Fibroblast of skin of back (primary cell): ENCODE data around the gene AHSG.

Experiments
- DNase-seq: peaks from one replicate; pipeline ENCODE4 v3.0.0-alpha.2; 2013

AHSG gene

GRCh38 chr3:186593862-186594261 lies 19.0 kb upstream of the AHSG start:
- no peak for DNase-seq

GRCh38 chr3:186594591-186595113 lies 18.2 kb upstream of the AHSG start:
- DNase-seq: no peak

- no peak for DNase-seq
These were observed 16.1 kb upstream of the AHSG start for GRCh38 chr3:186596568-186597287.

GRCh38 chr3:186598108-186598784 lies 14.6 kb upstream of the AHSG start:
- DNase-seq: peak; percentile 28

GRCh38 chr3:186598794-186599141 lies 14.1 kb upstream of the AHSG start:
- DNase-seq: no peak

- DNase-seq: no peak
These were observed 13.6 kb upstream of the AHSG start for GRCh38 chr3:186599142-186599784.

GRCh38 chr3:186599785-186600166 lies 13.1 kb upstream of the AHSG start:
- DNase-seq: no peak

- no peak for DNase-seq
These were observed 12.0 kb upstream of the AHSG start for GRCh38 chr3:186600896-186601295.

GRCh38 chr3:186603159-186603558 lies 9.7 kb upstream of the AHSG start:
- DNase-seq: no peak

GRCh38 chr3:186605078-186605477 lies 7.8 kb upstream of the AHSG start:
- DNase-seq: no peak

GRCh38 chr3:186605561-186606545 lies 7.0 kb upstream of the AHSG start:
- DNase-seq: no peak

GRCh38 chr3:186608624-186609215 lies 4.1 kb upstream of the AHSG start:
- no peak for DNase-seq

GRCh38 chr3:186609247-186609868 lies 3.5 kb upstream of the AHSG start:
- DNase-seq: no peak

- DNase-seq: no peak
These were observed 795 bp upstream of the AHSG start for GRCh38 chr3:186612065-186612464.

GRCh38 chr3:186613637-186614265 lies 891 bp downstream of the AHSG start:
- DNase-seq: peak; percentile 4

GRCh38 chr3:186614266-186614596 lies 1.4 kb downstream of the AHSG start:
- DNase-seq: no peak

- peak; percentile 62 for DNase-seq
These were observed 2.0 kb downstream of the AHSG start for GRCh38 chr3:186614597-186615483.

- no peak for DNase-seq
These were observed 3.4 kb downstream of the AHSG start for GRCh38 chr3:186616299-186616617.

GRCh38 chr3:186617036-186617946 lies 4.4 kb downstream of the AHSG start:
- peak; percentile 95 for DNase-seq
